ENCODE measurements around the gene ASCL5. TPM values are rescaled to one million over a fixed set of nuclear protein-coding genes. Genes with fewer than 3 reads are reported as not detected.

ASCL5 gene
- total RNA-seq, 1 donor from 2014 or later, result not detected

GRCh38 chr1:201111156-201111555 lies 15.8 kb downstream of the ASCL5 start:
- Histone ChIP-seq H3K4me1 (peaks cover 9% of the 10 kb centered on the region), H3K27me3 (ENCODE audit: low read depth) (peaks cover 70% of the 10 kb centered on the region), H3K4me3 (no peak overlapping the region), H3K36me3 (no peaks in the 10 kb centered on the region), H3K9me3 (replicated peaks) (no peaks in the 10 kb centered on the region), H3K27ac (replicated peaks) (no peak overlapping the region)
- intact Hi-C loops (cut with micrococcal nuclease), result loop anchor here (10.0 kb wide), 1 partner anchor 136 kb away; no protein-coding TSS in a partner anchor
- no peak for TF ChIP-seq CTCF (IDR thresholded peaks at IDR 0.05; ENCODE audit: borderline replicate concordance)
- DNase-seq, result no peak

DNA sequence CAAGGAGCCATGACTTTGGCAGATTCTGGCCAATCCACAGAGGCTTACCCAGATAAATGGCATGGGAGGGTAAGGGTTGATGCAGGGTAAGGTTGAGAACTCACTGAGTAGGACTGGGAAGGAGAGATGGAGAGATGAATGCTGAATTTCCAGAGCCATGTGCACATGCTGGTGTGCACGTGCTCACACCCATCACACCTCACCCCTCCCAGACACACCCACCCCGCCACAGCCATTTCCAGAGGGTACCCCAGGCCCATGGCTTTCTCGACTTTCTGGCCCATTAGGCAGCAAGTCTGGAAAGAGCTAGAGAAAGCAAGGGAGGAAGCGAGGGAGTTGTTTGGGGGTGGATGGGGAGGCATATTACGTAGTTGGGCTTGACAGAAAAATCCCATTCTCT lies 16.4 kb downstream of the ASCL5 start:
- Histone ChIP-seq H3K9me3 (replicated peaks) (no peaks in the 10 kb centered on the region), H3K27me3 (ENCODE audit: low read depth) (peaks cover 64% of the 10 kb centered on the region), H3K36me3 (no peaks in the 10 kb centered on the region), H3K4me3 (no peak overlapping the region), H3K4me1 (peaks cover 9% of the 10 kb centered on the region), H3K27ac (replicated peaks) (no peak overlapping the region)
- no peak for DNase-seq
- TF ChIP-seq CTCF (IDR thresholded peaks at IDR 0.05; ENCODE audit: borderline replicate concordance), result no peak
- intact Hi-C loops (cut with micrococcal nuclease), result loop anchor here (10.0 kb wide), 1 partner anchor 136 kb away; no protein-coding TSS in a partner anchor

GRCh38 chr1:201110138-201110537 lies 16.8 kb downstream of the ASCL5 start:
- H3K27me3 ChIP-seq (ENCODE audit: low read depth), result peaks cover 60% of the 10 kb centered on the region
- no peak overlapping the region for H3K27ac ChIP-seq (replicated peaks)
- TF ChIP-seq CTCF (IDR thresholded peaks at IDR 0.05; ENCODE audit: borderline replicate concordance), result no peak
- no peaks in the 10 kb centered on the region for H3K36me3 ChIP-seq
- peaks cover 9% of the 10 kb centered on the region for H3K4me1 ChIP-seq
- DNase-seq, result no peak
- H3K4me3 ChIP-seq, result no peak overlapping the region
- no peaks in the 10 kb centered on the region for H3K9me3 ChIP-seq (replicated peaks)
- intact Hi-C loops (cut with micrococcal nuclease), result loop anchor here (10.0 kb wide), 1 partner anchor 135 kb away; no protein-coding TSS in a partner anchor

DNA sequence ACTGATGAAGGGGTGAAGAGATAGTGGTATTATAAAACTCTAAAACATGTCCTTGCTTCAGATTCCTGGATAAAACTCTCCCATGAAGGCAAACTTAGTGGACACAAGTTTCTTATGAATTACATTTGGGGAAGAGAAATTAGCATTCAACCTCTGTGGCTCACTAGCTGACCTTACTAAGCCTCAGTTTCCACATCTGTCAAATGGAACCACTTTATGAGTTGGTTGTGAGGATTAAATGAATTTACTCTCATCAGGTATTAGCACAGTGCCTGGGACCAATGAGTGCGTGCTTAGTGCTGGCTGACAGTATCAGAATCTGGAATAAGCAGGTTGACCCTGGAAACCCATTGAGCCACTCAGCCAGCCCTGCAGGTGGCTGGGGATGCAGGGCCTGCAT lies 17.3 kb downstream of the ASCL5 start:
- Histone ChIP-seq H3K4me1 (peaks cover 9% of the 10 kb centered on the region), H3K27me3 (ENCODE audit: low read depth) (peaks cover 55% of the 10 kb centered on the region), H3K9me3 (replicated peaks) (no peaks in the 10 kb centered on the region), H3K36me3 (no peaks in the 10 kb centered on the region), H3K27ac (replicated peaks) (no peak overlapping the region), H3K4me3 (no peak overlapping the region)
- DNase-seq, result no peak
- intact Hi-C loops (cut with micrococcal nuclease), result loop anchor here (10.0 kb wide), 1 partner anchor 135 kb away; no protein-coding TSS in a partner anchor
- no peak for TF ChIP-seq CTCF (IDR thresholded peaks at IDR 0.05; ENCODE audit: borderline replicate concordance)

- H3K9me3 ChIP-seq (replicated peaks), result no peaks in the 10 kb centered on the region
- no peak overlapping the region for H3K4me3 ChIP-seq
- no peak for TF ChIP-seq CTCF (IDR thresholded peaks at IDR 0.05; ENCODE audit: borderline replicate concordance)
- intact Hi-C loops (cut with micrococcal nuclease), result no loop called here
- H3K4me1 ChIP-seq, result no peaks in the 10 kb centered on the region
- no peak overlapping the region for H3K27ac ChIP-seq (replicated peaks)
- no peak for DNase-seq
- peaks cover 44% of the 10 kb centered on the region for H3K27me3 ChIP-seq (ENCODE audit: low read depth)
- no peaks in the 10 kb centered on the region for H3K36me3 ChIP-seq
These were observed 18.4 kb downstream of the ASCL5 start for GRCh38 chr1:201108614-201109013.
